SK-N-SH treated with all-trans-retinoic acid at 6 μM for 48 hours (cell line): Measurements from ENCODE around the gene TTC32.

Experiments
- ARNTL ChIP-seq: fragments of 450-650 bp; formaldehyde crosslinking; IDR thresholded peaks from 2 replicates; pipeline ENCODE4 v1.5.0; 2020; ENCODE audit warnings: low read depth, mild to moderate bottlenecking, moderate library complexity, borderline replicate concordance
- CSDC2 ChIP-seq: fragments of 250-450 bp; sonication (Bioruptor Pico); IDR thresholded peaks from 2 replicates; pipeline ENCODE4 v1.5.0; 2020; ENCODE audit warnings: mild to moderate bottlenecking, moderate library complexity
- GLIS3 ChIP-seq: fragments of 250-450 bp; sonication (Bioruptor Pico); IDR thresholded peaks from 2 replicates; pipeline ENCODE4 v1.5.0; 2020; ENCODE audit warnings: mild to moderate bottlenecking, moderate library complexity
- ISL1 ChIP-seq: fragments of 250-450 bp; sonication (Bioruptor Pico); IDR thresholded peaks from 2 replicates; pipeline ENCODE4 v2.1.2; 2022; ENCODE audit warnings: mild to moderate bottlenecking, moderate library complexity
- OSR1 ChIP-seq: fragments of 250-450 bp; sonication (Bioruptor Pico); IDR thresholded peaks from 2 replicates; pipeline ENCODE4 v1.8.0; 2022; ENCODE audit warnings: moderate library complexity, mild to moderate bottlenecking, inconsistent platforms
- RARB ChIP-seq: fragments of 250-450 bp; sonication (Bioruptor Pico); IDR thresholded peaks from 2 replicates; pipeline ENCODE4 v1.8.0; 2021; ENCODE audit warnings: mild to moderate bottlenecking, moderate library complexity
- TOX ChIP-seq: fragments of 250-450 bp; sonication (Bioruptor Pico); IDR thresholded peaks from 2 replicates; pipeline ENCODE4 v1.8.0; 2021; ENCODE audit warnings: mild to moderate bottlenecking, moderate library complexity, borderline replicate concordance
- ZFP3 ChIP-seq: fragments of 250-450 bp; sonication (Bioruptor Pico); IDR thresholded peaks from 2 replicates; pipeline ENCODE4 v1.5.0; 2020; ENCODE audit warnings: mild to moderate bottlenecking, moderate library complexity
- ZFP30 ChIP-seq: fragments of 450-650 bp; formaldehyde crosslinking; IDR thresholded peaks from 2 replicates; pipeline ENCODE4 v1.5.0; 2022; ENCODE audit warnings: mild to moderate bottlenecking, moderate library complexity
- ZNF70 ChIP-seq: fragments of 450-650 bp; formaldehyde crosslinking; IDR thresholded peaks from 2 replicates; pipeline ENCODE4 v1.5.0; 2020; ENCODE audit warnings: mild to moderate bottlenecking, moderate library complexity
- TF ChIP-seq, protein P1 (sequence below): fragments of 250-450 bp; sonication (Bioruptor Pico); IDR thresholded peaks from 2 replicates; pipeline ENCODE4 v1.8.0; 2020; ENCODE audit warnings: mild to moderate bottlenecking, moderate library complexity, borderline replicate concordance
- TF ChIP-seq, protein P2 (sequence below): fragments of 250-450 bp; sonication (Bioruptor Pico); IDR thresholded peaks from 2 replicates; pipeline ENCODE4 v1.5.1; 2020; ENCODE audit warnings: low read depth, mild to moderate bottlenecking, moderate library complexity
- TF ChIP-seq, protein P3 (sequence below): fragments of 250-450 bp; sonication (Bioruptor Pico); IDR thresholded peaks from 2 replicates; pipeline ENCODE4 v1.5.1; 2021; ENCODE audit warnings: mild to moderate bottlenecking, moderate library complexity
- TF ChIP-seq, protein P4 (sequence below): fragments of 250-450 bp; sonication (Bioruptor Pico); IDR thresholded peaks from 2 replicates; pipeline ENCODE4 v1.8.0; 2021; ENCODE audit warnings: low read depth, mild to moderate bottlenecking, moderate library complexity, borderline replicate concordance

DNA sequence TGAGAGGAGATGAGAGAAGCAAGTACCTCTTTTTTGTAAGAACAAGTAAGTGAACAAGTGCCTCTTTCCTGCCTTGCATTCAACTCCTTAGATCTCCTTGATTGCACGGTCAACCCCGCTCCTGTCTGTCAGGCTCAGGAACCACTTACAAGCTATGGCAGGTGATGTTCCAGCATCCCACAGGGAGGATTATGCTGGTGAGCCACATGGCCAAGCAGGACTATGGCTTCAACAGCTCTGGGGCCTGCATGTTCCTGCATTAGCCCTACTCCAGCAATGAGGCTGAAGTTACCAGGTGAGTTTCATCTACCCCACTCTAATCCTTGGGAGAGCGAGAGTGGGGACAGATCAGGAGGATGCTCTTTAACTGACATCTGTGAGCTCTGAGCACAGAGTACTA lies 29.5 kb downstream of the TTC32 start:
- no peak for TF ChIP-seq ZFP3 (CRISPR knock-in tag)
- no peak for TF ChIP-seq CSDC2
- no peak for TF ChIP-seq ZNF70 (CRISPR knock-in tag)
- TF ChIP-seq, protein P1, sequence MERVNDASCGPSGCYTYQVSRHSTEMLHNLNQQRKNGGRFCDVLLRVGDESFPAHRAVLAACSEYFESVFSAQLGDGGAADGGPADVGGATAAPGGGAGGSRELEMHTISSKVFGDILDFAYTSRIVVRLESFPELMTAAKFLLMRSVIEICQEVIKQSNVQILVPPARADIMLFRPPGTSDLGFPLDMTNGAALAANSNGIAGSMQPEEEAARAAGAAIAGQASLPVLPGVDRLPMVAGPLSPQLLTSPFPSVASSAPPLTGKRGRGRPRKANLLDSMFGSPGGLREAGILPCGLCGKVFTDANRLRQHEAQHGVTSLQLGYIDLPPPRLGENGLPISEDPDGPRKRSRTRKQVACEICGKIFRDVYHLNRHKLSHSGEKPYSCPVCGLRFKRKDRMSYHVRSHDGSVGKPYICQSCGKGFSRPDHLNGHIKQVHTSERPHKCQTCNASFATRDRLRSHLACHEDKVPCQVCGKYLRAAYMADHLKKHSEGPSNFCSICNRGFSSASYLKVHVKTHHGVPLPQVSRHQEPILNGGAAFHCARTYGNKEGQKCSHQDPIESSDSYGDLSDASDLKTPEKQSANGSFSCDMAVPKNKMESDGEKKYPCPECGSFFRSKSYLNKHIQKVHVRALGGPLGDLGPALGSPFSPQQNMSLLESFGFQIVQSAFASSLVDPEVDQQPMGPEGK = no peak
- TF ChIP-seq, protein P2, sequence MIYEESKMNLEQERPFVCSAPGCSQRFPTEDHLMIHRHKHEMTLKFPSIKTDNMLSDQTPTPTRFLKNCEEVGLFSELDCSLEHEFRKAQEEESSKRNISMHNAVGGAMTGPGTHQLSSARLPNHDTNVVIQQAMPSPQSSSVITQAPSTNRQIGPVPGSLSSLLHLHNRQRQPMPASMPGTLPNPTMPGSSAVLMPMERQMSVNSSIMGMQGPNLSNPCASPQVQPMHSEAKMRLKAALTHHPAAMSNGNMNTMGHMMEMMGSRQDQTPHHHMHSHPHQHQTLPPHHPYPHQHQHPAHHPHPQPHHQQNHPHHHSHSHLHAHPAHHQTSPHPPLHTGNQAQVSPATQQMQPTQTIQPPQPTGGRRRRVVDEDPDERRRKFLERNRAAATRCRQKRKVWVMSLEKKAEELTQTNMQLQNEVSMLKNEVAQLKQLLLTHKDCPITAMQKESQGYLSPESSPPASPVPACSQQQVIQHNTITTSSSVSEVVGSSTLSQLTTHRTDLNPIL (CRISPR knock-in tag) = no peak
- TF ChIP-seq, protein P3, sequence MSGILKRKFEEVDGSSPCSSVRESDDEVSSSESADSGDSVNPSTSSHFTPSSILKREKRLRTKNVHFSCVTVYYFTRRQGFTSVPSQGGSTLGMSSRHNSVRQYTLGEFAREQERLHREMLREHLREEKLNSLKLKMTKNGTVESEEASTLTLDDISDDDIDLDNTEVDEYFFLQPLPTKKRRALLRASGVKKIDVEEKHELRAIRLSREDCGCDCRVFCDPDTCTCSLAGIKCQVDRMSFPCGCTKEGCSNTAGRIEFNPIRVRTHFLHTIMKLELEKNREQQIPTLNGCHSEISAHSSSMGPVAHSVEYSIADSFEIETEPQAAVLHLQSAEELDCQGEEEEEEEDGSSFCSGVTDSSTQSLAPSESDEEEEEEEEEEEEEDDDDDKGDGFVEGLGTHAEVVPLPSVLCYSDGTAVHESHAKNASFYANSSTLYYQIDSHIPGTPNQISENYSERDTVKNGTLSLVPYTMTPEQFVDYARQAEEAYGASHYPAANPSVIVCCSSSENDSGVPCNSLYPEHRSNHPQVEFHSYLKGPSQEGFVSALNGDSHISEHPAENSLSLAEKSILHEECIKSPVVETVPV = no peak
- no peak for TF ChIP-seq TOX (CRISPR knock-in tag)
- no peak for TF ChIP-seq RARB (CRISPR knock-in tag)
- TF ChIP-seq ARNTL (CRISPR knock-in tag) = no peak
- no peak for TF ChIP-seq ZFP30 (CRISPR knock-in tag)
- TF ChIP-seq OSR1 (CRISPR knock-in tag) = no peak
- TF ChIP-seq ISL1 (CRISPR knock-in tag) = no peak
- no peak for TF ChIP-seq GLIS3
- TF ChIP-seq, protein P4, sequence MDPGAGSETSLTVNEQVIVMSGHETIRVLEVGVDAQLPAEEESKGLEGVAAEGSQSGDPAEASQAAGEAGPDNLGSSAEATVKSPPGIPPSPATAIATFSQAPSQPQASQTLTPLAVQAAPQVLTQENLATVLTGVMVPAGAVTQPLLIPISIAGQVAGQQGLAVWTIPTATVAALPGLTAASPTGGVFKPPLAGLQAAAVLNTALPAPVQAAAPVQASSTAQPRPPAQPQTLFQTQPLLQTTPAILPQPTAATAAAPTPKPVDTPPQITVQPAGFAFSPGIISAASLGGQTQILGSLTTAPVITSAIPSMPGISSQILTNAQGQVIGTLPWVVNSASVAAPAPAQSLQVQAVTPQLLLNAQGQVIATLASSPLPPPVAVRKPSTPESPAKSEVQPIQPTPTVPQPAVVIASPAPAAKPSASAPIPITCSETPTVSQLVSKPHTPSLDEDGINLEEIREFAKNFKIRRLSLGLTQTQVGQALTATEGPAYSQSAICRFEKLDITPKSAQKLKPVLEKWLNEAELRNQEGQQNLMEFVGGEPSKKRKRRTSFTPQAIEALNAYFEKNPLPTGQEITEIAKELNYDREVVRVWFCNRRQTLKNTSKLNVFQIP (CRISPR knock-in tag) = no peak
